ENCODE results near the gene SULF2. TPM values are rescaled to one million over a fixed set of nuclear protein-coding genes. Genes with fewer than 3 reads are reported as not detected.

SULF2 gene
- total RNA-seq, 1 donor from 2014 or later: 22.9 TPM

DNA sequence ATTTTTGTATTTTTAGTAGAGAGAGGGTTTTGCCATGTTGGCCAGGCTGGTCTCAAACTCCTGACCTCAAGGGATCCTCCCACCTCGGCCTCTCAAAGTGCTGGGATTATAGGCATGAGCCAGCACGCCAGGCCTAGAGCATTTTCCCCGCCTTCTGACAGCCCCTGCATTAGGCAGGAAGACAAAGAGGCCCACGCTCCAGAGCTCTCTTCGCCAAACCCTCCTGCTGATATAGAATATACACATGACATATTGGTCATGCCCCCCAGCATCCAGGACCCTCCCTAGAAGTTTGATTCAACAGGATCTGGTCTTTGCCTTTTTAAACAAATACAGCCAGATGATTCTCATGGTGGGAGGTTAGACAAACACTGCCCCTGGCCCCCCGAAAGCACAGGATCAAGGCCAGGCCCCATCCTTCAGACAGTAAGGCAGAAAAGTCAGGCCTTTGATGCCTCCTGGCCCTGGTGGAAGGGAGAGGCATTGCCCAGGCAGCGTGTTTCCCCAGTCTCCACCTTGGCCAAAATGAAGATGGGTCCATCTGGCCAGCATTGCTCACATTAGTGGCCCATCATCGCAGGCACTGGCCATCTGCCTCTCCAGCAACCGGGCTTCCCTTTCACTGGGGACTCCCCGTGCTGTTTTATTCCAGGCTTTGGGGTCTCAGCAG is 4.4 kb downstream of the SULF2 start:
- TF ChIP-seq, protein P1, sequence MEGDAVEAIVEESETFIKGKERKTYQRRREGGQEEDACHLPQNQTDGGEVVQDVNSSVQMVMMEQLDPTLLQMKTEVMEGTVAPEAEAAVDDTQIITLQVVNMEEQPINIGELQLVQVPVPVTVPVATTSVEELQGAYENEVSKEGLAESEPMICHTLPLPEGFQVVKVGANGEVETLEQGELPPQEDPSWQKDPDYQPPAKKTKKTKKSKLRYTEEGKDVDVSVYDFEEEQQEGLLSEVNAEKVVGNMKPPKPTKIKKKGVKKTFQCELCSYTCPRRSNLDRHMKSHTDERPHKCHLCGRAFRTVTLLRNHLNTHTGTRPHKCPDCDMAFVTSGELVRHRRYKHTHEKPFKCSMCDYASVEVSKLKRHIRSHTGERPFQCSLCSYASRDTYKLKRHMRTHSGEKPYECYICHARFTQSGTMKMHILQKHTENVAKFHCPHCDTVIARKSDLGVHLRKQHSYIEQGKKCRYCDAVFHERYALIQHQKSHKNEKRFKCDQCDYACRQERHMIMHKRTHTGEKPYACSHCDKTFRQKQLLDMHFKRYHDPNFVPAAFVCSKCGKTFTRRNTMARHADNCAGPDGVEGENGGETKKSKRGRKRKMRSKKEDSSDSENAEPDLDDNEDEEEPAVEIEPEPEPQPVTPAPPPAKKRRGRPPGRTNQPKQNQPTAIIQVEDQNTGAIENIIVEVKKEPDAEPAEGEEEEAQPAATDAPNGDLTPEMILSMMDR (conservative IDR thresholded peaks at IDR 0.05): no peak
- Mint-ChIP-seq H3K9me3 (no peaks in the 10 kb centered on the region), H3K4me3 (no peak overlapping the region), H3K36me3 (ENCODE audit: low read depth) (no peaks in the 10 kb centered on the region), H3K27me3 (ENCODE audit: low read depth) (peaks cover 25% of the 10 kb centered on the region), H3K4me1 (peaks cover 25% of the 10 kb centered on the region), H3K27ac (ENCODE audit: unreplicated experiment) (no peak overlapping the region)
- DNase-seq (ENCODE audit: low read depth, low spot score): no peak

GRCh38 chr20:47778398-47779354 is 6.6 kb downstream of the SULF2 start:
- no peak for DNase-seq (ENCODE audit: low read depth, low spot score)
- TF ChIP-seq, protein P1 (conservative IDR thresholded peaks at IDR 0.05): no peak
- Mint-ChIP-seq H3K9me3 (no peaks in the 10 kb centered on the region), H3K4me1 (peaks cover 19% of the 10 kb centered on the region), H3K4me3 (peak overlapping the region; percentile 48), H3K36me3 (ENCODE audit: low read depth) (no peaks in the 10 kb centered on the region), H3K27me3 (ENCODE audit: low read depth) (peaks cover 15% of the 10 kb centered on the region), H3K27ac (ENCODE audit: unreplicated experiment) (no peak overlapping the region)

- peaks cover 3% of the 10 kb centered on the region for H3K27me3 Mint-ChIP-seq (ENCODE audit: low read depth)
- peaks cover 17% of the 10 kb centered on the region for H3K4me1 Mint-ChIP-seq
- H3K9me3 Mint-ChIP-seq: no peaks in the 10 kb centered on the region
- no peak overlapping the region for H3K4me3 Mint-ChIP-seq
- no peak for DNase-seq (ENCODE audit: low read depth, low spot score)
- TF ChIP-seq, protein P1 (conservative IDR thresholded peaks at IDR 0.05): no peak
- H3K27ac Mint-ChIP-seq (ENCODE audit: unreplicated experiment): no peak overlapping the region
- H3K36me3 Mint-ChIP-seq (ENCODE audit: low read depth): no peaks in the 10 kb centered on the region
Observed at GRCh38 chr20:47777220-47777619, 8.1 kb downstream of the SULF2 start.

GRCh38 chr20:47776639-47777038 is 8.6 kb downstream of the SULF2 start:
- no peak overlapping the region for H3K27ac Mint-ChIP-seq (ENCODE audit: unreplicated experiment)
- TF ChIP-seq, protein P1 (conservative IDR thresholded peaks at IDR 0.05): no peak

DNA sequence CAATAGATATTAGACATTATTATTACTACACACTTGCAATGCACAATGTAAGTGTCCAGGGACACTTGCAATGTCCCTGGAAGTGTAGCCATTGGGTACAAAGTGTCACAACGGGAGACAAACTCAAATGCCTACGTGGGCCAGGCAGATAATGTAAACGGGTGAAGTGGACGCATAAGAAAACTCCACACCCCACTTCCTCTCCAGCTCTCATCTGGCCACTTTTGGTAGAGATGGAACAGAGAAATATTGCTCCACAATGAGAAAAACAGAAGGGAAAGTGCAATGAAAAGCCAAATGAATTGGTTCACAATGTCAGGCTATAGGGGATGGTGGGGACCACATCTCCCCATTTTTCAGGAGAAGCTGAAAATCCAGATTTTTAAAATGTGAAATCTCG is 9.4 kb downstream of the SULF2 start:
- H3K9me3 Mint-ChIP-seq: no peaks in the 10 kb centered on the region
- no peaks in the 10 kb centered on the region for H3K27me3 Mint-ChIP-seq (ENCODE audit: low read depth)
- DNase-seq (ENCODE audit: low read depth, low spot score): no peak
- TF ChIP-seq, protein P1 (conservative IDR thresholded peaks at IDR 0.05): no peak
- no peak overlapping the region for H3K27ac Mint-ChIP-seq (ENCODE audit: unreplicated experiment)
- no peak overlapping the region for H3K4me3 Mint-ChIP-seq
- no peaks in the 10 kb centered on the region for H3K36me3 Mint-ChIP-seq (ENCODE audit: low read depth)
- H3K4me1 Mint-ChIP-seq: peaks cover 17% of the 10 kb centered on the region

More at GRCh38 chr20:47776639-47777038, 8.6 kb downstream of the SULF2 start:
- Mint-ChIP-seq H3K4me1 (peaks cover 17% of the 10 kb centered on the region), H3K9me3 (no peaks in the 10 kb centered on the region), H3K36me3 (ENCODE audit: low read depth) (no peaks in the 10 kb centered on the region), H3K4me3 (no peak overlapping the region), H3K27me3 (ENCODE audit: low read depth) (no peaks in the 10 kb centered on the region)
- DNase-seq (ENCODE audit: low read depth, low spot score): no peak
